Activated CD4-positive, alpha-beta T cell treated with anti-CD3 and anti-CD28 coated beads for 48 hours (primary cell): ENCODE results near the gene PCSK5.

Experiments used
- DNase-seq: peaks from one replicate; pipeline ENCODE4 v3.0.0-alpha.2; 2020

The PCSK5 gene

DNA sequence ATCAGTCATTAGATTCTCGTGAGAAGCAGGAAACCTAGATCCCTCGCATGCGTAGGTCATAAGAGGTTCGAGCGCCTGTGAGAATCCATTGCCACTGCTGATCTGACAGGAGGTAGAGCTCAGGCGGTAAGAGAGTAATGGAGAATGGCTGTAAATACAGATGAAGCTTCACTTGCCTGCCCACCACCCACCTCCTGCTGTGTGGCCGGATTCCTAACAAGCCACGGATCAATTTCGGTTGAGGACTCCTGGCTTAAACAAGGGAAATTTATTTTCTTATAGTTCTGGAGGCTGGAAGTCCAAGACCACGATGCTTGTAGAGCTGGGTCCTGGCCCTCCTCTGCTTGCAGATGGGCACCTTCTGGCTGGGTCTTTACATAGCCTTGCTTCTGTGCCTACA, 200.4 kb downstream of the PCSK5 start:
- DNase-seq, result no peak

DNA sequence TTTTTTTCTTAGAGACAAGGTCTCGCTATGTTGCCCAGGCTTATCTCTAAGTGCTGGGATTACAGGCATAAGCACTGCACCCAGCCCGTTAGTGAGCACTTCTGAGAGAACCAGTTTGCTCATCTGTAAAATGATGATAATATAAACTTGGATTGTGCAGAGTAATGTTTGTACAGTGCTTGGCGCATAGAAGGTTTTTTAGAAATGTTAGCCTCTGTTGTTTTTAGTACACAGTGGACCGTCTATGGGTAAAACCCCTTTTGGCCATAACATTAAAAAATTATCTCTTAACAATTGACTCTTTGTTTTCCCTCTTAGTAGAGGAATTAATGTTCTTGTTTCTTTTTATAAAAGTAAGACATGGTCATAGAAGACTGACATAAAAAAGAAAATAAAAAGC, 202.1 kb downstream of the PCSK5 start:
- DNase-seq, result no peak

DNA sequence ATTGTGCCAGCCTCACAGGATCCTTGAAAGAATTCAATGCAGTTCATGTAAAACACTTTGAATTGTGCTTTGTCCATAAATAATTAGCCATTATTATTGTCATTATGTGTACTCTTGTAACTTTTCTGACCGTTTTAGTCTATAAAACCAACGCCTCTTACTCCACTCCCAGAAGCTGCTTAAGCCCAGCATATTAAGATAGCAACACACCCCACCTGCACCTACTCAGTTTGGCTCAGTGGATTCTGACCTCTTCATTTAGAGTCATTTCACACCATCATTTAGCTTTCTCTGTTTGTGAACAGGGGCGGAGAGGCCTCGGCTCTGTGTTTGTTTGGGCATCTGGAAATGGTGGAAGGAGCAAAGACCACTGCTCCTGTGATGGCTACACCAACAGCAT, 205.1 kb downstream of the PCSK5 start:
- no peak for DNase-seq

DNA sequence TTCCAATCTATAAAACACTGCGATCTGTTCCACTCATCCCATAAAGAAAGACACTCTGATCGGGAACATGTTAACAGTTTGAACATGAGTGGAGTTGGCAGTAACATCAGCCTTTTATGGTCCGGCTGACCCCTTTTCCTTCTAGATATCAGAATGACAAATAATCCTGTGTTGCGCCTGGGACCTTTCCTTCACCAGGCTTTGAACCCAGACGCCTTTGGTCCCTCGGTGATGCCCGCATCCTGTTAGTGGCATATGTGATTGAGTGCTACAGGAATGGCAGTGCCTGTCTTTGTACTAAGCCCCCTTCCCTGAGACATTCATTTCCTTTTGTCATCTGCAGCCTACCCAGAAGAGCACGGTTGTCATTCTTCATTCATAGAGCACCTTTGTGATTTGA, 209.0 kb downstream of the PCSK5 start:
- DNase-seq, result no peak

DNA sequence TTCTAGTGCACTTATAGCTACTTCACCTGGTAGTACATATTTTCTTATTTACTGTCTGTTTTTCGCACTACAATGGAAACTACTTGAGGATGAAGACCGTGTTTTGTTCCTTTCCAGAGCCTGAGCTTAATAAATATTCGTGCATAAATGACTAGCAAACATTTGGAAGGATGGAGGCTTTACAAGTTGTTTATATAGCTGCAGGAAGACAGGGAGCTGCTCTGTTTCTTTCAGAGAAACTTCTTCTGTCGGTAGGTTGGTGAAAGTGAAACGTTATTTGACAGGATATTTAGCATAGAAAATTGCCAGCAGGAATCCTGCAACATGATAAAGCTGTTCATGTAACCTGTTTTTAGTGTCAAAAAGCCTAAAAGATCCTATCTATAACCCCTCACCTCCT, 210.6 kb downstream of the PCSK5 start:
- DNase-seq, result no peak

DNA sequence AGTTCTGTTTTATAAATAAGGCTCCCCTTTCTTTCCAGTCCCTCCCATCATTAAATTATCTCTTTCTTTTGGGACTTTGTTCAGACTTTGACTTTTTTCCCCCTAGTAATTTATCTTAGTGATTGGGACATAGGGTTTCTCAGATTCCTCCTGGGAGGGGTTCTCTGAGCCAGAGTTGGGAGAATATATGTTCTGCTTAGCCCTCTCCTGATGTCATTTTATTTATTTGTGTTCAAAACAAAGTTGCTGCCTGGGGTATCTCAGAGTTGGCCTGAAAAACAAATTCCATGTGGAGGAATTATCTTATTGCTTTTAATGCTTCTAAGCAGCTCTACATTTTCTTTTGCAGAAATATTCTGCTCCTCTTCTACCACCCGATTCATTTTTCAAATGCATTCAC, 211.0 kb downstream of the PCSK5 start:
- no peak for DNase-seq

DNA sequence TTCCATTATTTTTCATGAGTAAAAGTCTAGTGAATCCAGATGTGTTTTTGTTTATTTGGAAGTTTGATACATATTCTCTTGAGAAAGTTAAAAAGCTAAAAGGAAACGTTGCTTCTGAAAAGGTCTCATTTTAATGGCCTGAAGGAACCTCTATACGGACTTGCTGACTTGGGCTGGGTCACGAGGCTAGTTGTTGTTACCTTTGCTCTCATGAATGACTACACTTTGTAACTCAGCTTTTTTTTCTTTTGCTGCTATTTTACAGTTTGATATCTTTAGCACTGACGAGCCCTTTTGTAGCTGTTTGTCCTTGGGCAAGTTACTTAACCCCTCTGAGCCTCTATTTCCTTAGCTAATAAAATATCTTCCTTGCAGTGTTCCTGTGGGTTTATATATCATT, 211.5 kb downstream of the PCSK5 start:
- DNase-seq, result no peak

DNA sequence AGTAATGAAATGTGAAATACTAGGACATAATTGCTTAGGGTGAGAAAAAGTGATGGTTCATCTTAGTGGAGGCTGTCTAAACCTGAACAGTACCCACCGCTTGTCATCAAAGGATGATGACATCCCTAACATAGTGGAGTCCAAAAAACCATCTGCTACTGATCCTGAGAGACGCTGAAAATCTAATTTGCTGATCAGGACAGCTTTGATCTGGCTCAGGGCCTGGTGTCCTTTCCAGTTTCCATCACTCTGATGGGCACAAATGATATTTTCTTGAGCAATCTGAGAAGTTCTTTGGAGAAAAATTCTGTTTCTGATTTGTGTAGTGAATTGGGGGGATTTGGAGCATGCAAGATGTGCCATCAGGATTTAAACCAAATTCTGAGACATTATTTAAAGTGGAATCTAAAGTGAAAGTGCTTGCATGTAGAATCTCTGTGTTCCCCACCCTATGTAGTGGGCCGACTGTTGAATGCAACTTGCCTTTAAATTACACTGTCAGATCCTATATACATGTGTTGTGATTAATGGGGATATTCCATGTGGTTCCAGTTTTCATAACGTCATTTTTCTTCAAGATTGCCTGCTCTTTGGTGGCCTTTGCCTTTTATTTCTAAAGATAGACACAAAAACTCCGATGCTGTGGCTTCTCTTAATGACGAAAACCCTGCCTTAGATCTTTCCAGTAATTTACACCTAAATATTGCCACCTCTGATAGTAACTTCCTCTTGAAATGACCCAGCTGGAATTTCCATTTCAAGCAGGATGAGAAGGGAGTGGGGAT, 213.2 kb downstream of the PCSK5 start:
- DNase-seq, result no peak

DNA sequence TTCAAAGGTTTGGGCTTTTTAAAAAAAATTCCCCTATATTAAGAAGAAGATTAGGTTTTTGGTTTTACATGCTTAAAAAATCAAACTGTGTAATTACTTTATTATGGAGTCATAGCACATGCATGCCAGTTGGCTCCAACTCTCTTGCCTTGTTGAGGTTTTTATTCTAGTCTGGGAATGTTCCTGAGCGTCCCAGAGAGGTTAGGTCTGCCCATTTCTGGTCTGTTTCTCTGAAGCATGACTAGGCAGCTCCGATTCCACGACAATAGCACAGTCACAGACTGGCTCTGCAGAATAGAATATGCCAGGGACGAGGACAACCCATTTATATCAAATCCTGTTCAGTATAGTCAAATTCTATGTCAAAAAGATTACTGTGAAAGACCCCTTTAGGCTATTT, 217.0 kb downstream of the PCSK5 start:
- no peak for DNase-seq

DNA sequence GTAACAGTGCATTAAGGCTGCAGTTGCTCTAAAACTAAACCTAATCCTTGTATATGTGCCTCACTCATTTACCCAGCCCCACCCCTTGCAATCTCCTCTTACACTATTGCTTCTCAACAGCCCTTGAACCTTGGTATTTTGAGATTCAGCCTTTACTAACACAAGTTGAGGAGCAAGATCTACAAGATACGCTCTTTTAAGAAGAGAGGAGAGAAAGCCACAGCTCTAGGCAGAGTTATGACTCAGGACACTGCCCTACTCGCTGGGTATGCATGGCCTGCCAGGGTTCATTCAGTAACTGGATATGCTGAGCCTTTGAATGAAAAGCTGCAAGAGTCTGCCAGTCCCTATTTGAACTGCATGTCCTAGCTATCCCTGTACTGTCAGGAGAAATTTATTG, 219.5 kb downstream of the PCSK5 start:
- DNase-seq, result no peak

DNA sequence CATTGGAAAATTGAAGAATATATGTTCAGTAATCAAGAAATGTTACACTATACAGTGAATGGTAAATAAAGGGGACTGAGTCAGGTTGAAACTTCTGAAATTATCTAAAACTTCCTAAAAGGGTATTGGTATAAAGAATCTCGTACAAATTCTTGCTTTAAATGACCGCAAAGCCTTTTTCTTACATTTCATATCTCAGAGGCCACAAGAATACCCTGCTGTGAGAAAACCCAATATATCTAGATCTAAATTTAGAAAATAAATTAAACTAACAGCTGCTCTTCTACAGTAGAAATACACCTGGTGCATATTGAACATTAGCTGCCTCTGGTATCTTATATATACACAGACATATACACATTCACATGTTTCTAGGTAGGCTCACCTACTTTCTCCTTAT, 221.7 kb downstream of the PCSK5 start:
- DNase-seq, result no peak

DNA sequence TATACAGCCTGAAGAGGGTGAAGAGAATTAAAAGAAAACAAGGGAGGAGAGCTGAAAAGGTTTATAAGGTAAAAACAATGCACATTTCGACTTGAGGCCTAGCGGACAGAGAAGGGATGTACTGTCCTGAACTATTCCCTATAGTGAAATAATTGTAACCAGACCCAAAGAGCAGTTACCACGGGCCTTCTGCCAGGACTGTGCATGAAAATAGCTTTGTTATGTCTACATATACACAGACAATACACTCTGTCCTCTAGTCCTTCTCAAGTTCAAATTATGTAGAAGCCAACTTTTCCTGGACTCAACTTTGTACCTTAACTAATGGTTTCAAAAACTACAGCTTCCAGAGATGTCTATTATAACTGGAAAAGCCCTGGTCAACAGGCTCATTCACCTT, 223.7 kb downstream of the PCSK5 start:
- DNase-seq, result no peak

DNA sequence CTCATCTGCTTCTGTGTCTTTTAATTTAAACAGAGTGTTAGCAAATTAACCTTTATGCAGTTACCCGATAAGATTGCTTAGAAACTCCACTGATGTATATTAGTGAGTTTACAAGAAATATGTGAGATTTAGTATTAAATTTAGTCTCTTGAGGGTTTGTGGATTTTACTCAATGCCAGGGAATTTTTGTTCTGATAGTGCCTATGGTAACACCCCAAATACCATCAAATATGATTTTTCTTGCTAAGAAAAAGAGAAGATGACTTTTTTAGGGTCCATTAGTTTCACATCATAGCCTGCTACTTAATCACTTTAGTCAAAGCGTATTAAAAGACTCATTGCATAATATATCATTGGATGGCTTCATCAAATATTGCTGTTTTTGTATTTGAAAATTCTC, 224.9 kb downstream of the PCSK5 start:
- no peak for DNase-seq

DNA sequence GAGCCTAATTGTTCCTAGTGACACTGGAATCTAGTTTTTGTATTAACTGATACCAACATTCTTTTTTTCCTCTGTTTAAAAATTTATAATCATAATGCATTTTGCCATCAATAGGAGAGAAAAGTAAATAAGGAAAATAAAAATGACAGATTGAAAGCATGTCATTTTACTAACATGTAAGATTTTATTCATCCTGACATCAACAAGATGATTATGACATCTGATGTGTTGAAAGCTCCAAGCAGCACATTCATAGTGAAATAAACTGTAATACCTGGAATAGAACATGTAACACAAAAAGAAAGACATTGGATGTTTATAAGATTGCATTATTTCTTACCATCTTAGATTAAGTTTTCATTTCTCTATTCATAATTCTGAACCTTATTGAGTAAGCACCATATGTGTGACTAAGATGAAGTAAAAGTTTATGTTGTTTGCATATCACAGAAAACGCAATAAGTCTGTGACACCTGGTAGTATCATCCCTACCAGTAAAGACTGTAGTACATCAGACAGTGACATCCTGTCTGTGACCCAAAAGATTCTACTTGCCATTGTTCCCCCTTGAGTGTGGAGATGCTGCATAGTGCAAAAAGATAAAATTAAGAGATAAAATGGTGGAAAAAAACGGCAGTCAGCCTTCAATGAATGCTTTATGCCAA, 225.6 kb downstream of the PCSK5 start:
- DNase-seq, result no peak

DNA sequence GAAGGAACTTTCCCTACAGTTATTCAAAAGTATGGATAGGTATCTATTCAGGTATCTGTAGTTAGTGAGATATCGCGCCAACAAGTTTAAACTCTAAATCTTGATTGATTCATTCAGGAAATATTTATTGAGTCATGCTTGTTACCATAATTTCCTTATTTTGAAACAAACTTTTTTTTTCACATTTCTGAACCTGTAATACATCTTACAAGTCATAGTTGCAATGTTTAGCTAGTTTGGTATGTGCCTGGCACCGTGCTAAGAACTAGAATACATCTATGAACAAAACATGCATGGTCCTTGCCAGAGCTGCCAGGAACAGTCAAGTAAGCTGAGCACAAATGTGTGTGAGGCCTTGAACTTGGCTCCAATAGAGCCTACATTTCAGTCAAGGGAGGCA, 226.4 kb downstream of the PCSK5 start:
- no peak for DNase-seq

DNA sequence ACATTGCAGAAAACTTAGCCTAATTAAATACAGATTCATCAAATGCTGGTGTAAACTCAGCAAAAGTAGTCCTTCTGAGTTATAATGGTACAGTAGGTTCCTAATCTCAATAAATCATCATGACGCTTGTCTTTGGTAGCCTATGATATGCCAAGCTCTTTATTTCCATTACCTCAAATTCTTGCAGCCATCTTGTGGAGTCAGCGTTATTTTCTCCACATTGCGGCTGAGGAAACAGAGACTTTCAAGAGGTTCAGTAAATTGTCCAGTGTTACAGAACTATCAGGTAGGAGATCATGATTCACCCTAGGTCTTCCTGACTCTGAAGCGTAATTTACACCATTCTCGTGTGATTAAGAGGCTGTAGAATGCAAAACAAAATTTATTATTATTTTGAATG, 237.2 kb downstream of the PCSK5 start:
- no peak for DNase-seq

DNA sequence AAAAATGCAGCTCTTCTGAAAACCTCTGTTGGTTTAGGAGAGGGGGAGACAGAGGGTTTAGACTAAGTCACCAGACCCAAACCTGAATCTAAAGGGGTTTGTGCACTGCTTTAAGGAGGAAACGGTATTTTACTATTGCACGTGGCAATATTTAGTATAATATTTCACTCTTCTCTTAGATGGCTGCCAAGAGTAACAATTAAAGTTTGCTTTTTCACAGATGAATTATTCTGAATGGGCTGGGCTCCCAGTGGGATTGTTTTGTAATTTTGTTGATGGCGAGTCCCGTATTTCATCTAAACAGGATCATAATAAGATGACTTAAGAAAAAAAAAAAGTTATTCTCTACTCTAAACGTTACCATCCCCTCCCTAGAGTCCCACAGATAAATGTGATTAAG, 245.4 kb downstream of the PCSK5 start:
- DNase-seq, result no peak

DNA sequence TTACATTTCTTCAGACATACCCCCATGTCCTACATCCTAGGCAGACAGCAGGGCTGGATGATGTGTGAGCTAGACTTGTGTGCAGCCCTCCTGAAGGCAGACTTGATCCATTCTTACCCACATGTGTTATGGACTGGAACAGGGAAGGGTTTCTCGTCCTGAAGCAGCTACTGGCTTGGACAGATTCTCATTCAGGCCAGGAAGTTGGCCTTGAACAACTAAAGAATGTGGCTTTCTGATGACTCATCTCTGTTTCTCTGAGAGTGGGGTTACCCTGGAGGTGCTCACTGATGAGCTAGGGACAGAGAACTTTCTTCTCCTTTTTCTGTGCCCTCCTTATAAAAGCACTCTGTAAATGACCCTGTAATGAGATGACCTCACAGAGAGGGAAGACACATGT, 246.5 kb downstream of the PCSK5 start:
- no peak for DNase-seq

DNA sequence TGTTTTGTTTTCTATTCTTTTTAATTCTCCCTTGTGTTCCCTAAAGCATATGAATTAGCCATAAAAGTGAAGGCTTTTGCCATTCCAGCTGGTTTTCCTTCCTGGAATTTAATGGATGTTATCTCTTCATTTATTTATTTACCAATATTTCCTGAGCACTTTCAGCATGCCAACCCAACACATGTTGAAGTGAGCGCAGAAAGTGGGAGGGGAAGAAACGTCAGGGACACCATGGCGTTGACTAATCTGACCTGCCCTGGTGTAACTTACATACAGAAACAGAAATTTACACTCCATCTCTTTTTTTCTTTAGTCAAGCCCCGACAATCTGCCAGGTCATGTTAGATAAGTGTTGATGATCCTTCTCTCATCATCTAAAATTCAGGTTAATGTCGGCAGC, 247.5 kb downstream of the PCSK5 start:
- DNase-seq, result no peak

DNA sequence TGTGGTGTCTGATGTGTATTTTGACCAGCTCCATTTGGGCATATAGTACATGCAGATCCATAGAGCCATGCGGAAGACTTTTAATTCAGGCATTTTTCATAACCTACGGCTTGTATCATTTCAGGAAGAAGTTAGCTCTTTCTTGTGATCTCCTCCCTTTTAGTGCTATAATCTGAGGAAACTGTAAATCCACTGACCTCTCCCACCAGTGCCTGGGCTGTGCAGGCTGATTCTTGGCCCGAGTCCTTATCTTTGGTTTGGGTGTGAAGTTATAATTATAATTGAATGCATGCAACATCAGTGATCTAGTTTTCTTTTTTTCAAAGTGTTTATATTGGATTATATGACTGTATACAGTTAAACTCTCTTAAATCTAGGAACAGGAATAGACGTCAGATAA, 247.9 kb downstream of the PCSK5 start:
- DNase-seq, result no peak

DNA sequence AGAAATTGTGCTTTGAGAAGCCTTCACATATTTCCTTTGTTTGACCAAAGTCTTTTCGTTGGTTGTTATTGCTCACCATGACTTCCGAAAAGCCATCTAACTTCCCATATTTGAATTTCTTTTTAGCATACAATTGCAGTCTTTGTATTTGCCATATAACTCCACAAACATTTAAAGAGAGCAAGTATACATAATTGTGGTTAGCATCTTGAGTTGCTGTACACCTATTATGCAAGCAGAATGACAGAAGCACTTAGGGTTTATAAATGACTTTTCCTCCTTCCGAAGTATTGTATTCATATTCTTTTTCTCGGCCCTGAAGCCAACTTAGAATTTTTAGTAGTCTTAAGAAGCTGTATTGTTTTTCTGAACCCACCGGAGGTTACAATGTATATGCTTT, 253.4 kb downstream of the PCSK5 start:
- DNase-seq, result no peak

DNA sequence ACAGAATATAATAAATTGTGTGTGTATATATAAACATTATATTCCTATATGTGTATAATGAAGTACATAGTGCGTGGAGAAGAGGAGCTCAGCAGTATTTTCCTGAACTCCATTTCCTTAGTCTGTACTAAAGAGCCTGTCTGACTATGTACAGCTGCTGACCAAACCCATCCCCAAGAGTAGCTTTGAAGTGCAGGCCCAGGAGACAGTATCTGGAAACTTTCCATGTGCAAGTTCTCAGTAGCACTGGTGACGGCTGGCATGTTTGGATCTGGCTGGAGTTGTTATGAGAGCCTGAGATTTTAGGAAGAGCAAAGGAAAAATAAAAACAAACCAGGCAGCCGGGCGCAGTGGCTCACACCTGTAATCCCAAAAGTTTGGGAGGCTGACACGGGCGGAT, 259.5 kb downstream of the PCSK5 start:
- DNase-seq, result no peak

DNA sequence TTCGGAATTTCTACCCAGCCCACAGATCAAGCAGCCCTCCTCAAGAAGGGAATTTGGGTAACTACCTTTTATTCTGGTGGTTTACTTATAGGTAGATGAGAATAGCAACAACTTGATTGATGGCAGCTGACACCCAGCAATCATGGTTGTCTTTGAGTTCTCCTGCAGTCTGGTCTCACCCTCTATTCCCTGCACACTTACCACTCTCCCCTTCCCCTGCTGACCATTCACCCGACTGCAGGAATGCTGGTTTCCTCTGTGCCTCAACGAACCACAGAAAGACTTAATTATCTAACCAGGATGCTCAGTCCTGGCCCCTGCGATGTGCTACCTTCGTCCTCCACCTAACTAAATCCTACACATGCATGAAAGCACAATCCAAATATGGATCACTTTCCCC, 260.8 kb downstream of the PCSK5 start:
- no peak for DNase-seq

DNA sequence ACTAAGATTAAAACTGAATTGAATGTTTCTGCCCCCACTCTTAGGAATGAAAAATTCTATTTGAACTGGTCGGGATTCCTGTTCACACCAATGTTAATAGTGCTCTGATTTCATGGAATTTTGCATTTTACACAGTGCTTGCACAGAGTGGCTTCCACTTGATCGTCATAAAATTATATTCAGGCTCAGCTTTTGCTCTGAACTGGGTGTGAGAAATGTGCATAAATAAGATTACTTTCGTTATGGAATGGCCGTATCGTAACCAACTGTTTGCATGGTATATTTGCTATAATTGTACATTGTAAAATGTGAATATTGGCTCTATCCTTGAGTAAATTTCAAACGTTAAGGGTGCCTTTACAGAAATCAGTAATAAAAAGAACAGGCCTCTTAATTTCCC, 262.9 kb downstream of the PCSK5 start:
- DNase-seq, result no peak
